Fibroblast of lung (primary cell): ENCODE results near the gene ABHD6. TPM values are rescaled to one million over a fixed set of nuclear protein-coding genes. Genes with fewer than 3 reads are reported as not detected.

Source experiments
- DNase-seq, 2 donors: peaks; one replicate each; pipeline versions ENCODE4 v3.0.0 to v3.0.0-alpha.2; 2010; ENCODE audit warnings: low read depth in 2 of 2
- H2AFZ ChIP-seq: 2 replicates; pipeline ENCODE4 v1.5.1; 2012; ENCODE audit warnings: low read length, control low read depth, inconsistent platforms
- H3K27ac ChIP-seq: 2 replicates; pipeline ENCODE4 v1.5.1; 2011; ENCODE audit warnings: low read length, control low read depth; ENCODE audit not compliant: insufficient read depth
- H3K27me3 ChIP-seq: 2 replicates; pipeline ENCODE4 v1.5.1; 2011; ENCODE audit warnings: mild to moderate bottlenecking, low read length; ENCODE audit not compliant: control insufficient read depth, insufficient read depth
- H3K36me3 ChIP-seq: 2 replicates; pipeline ENCODE4 v1.5.1; 2011; ENCODE audit warnings: low read length; ENCODE audit not compliant: control insufficient read depth, insufficient read depth
- H3K4me1 ChIP-seq: 2 replicates; pipeline ENCODE4 v1.5.1; 2011; ENCODE audit warnings: low read length; ENCODE audit not compliant: control insufficient read depth, insufficient read depth; ENCODE audit errors: extremely low read depth
- H3K4me2 ChIP-seq: 2 replicates; pipeline ENCODE4 v1.5.1; 2011; ENCODE audit warnings: low read length, control low read depth; ENCODE audit not compliant: insufficient read depth; ENCODE audit errors: extremely low read depth
- H3K4me3 ChIP-seq, 4 experiments: fragments of 200-600 bp in 1 of 4; sonication (generic) in 1 of 4; replicated peaks in 1 of 4; 2 replicates each; pipeline ENCODE4 v1.5.1; 2011 to 2016; ENCODE audit warnings: low read length in 4 of 4, low read depth in 3 of 4, mild to moderate bottlenecking in 3 of 4, control low read depth in 2 of 4, inconsistent platforms in 1 of 4, mixed read lengths in 1 of 4; ENCODE audit not compliant: insufficient read depth in 1 of 4; ENCODE audit errors: control extremely low read depth in 1 of 4
- H3K79me2 ChIP-seq: 2 replicates; pipeline ENCODE4 v1.5.1; 2012; ENCODE audit warnings: mild to moderate bottlenecking, low read length, inconsistent platforms; ENCODE audit not compliant: control insufficient read depth, insufficient read depth
- H3K9ac ChIP-seq: 2 replicates; pipeline ENCODE4 v1.5.1; 2011; ENCODE audit warnings: mild to moderate bottlenecking, low read length, control low read depth; ENCODE audit not compliant: insufficient read depth
- H3K9me3 ChIP-seq: 2 replicates; pipeline ENCODE4 v1.5.1; 2012; ENCODE audit warnings: low read depth, low read length; ENCODE audit not compliant: control insufficient read depth, insufficient read depth
- H4K20me1 ChIP-seq: 2 replicates; pipeline ENCODE4 v1.5.1; 2011; ENCODE audit warnings: low read length; ENCODE audit not compliant: control insufficient read depth, insufficient read depth; ENCODE audit errors: extremely low read depth
- CTCF ChIP-seq, 2 donors: IDR thresholded peaks in 1 of 2; conservative IDR thresholded peaks in 1 of 2; 1 replicate in 1 of 2; 2 replicates in 1 of 2; pipeline ENCODE4 v1.5.1; 2011 to 2012; ENCODE audit warnings: low read length in 2 of 2, control low read depth in 1 of 2, inconsistent platforms in 1 of 2, low read depth in 1 of 2, mild to moderate bottlenecking in 1 of 2
- EZH2 ChIP-seq: IDR thresholded peaks from 2 replicates; pipeline ENCODE4 v1.5.1; 2012; ENCODE audit warnings: low read length, control low read depth, mild to moderate bottlenecking; ENCODE audit errors: missing control alignments
- polyA plus RNA-seq, 2 donors: library from polyadenylated mRNA; depleted of rRNA in 1 of 2; stranded (reverse) in 1 of 2; unstranded in 1 of 2; fragments of >200 nt; gene quantifications; 2 replicates each; pipeline ENCODE4 v1.2.1, GENCODE V29; 2011 to 2012; ENCODE audit warnings: missing spikeins in 1 of 2
- total RNA-seq: library from RNA; depleted of rRNA; stranded (reverse); fragments of >200 nt; gene quantifications from 2 replicates; pipeline ENCODE4 v1.2.1, GENCODE V29; 2014

ABHD6 gene
- total and polyA plus RNA-seq, 2 donors (not counting 1 experiment from before 2014, with no cell fraction given), result 7.3 to 13.5 TPM

GRCh38 chr3:58307639-58308215 lies 70.1 kb downstream of the ABHD6 start:
- Histone ChIP-seq H3K4me1 (peaks cover 6% of the 10 kb centered on the region), H3K9me3 (no peaks in the 10 kb centered on the region), H3K4me2 (peak overlapping the region; percentile 67), H2AFZ (no peak overlapping the region), H3K27ac (peak overlapping the region; percentile 99), H3K27me3 (no peaks in the 10 kb centered on the region), H3K4me3 (peak overlapping the region; percentile 78 to 99 (median 98)), H4K20me1 (no peaks in the 10 kb centered on the region), H3K36me3 (peaks cover 8% of the 10 kb centered on the region), H3K9ac (peak overlapping the region; percentile 100), H3K79me2 (peaks cover 39% of the 10 kb centered on the region)
- peak; percentile 42 to 53 for TF ChIP-seq CTCF (conservative IDR thresholded peaks at IDR 0.05 in 1 of 2, IDR thresholded peaks at IDR 0.05 in 1 of 2; ENCODE audit: low read depth in 1 of 2, low read length in 2 of 2)
- TF ChIP-seq EZH2, result no peak
- peak; percentile 69 to 79 for DNase-seq

GRCh38 chr3:58308728-58309127 lies 71.1 kb downstream of the ABHD6 start:
- peak overlapping the region; percentile 67 for H3K4me2 ChIP-seq

GRCh38 chr3:58317811-58318210 lies 80.2 kb downstream of the ABHD6 start:
- Histone ChIP-seq H3K79me2 (no peaks in the 10 kb centered on the region), H2AFZ (no peak overlapping the region), H3K4me2 (no peak overlapping the region), H4K20me1 (no peaks in the 10 kb centered on the region), H3K9me3 (no peaks in the 10 kb centered on the region), H3K27ac (no peak overlapping the region), H3K9ac (no peak overlapping the region), H3K4me3 (no peak overlapping the region), H3K4me1 (no peaks in the 10 kb centered on the region), H3K27me3 (no peaks in the 10 kb centered on the region), H3K36me3 (peaks cover 5% of the 10 kb centered on the region)
- no peak for TF ChIP-seq CTCF (conservative IDR thresholded peaks at IDR 0.05 in 1 of 2, IDR thresholded peaks at IDR 0.05 in 1 of 2; ENCODE audit: low read depth in 1 of 2, low read length in 2 of 2)
- no peak for DNase-seq

More at GRCh38 chr3:58308728-58309127, 71.1 kb downstream of the ABHD6 start:
- H2AFZ ChIP-seq, result no peak overlapping the region
- no peak for TF ChIP-seq EZH2
- TF ChIP-seq CTCF (conservative IDR thresholded peaks at IDR 0.05 in 1 of 2, IDR thresholded peaks at IDR 0.05 in 1 of 2; ENCODE audit: low read depth in 1 of 2, low read length in 2 of 2), result no peak
- H3K9ac ChIP-seq, result no peak overlapping the region
- H3K9me3 ChIP-seq, result no peaks in the 10 kb centered on the region
- H3K4me1 ChIP-seq, result peaks cover 6% of the 10 kb centered on the region
- no peak overlapping the region for H3K27ac ChIP-seq
- no peaks in the 10 kb centered on the region for H4K20me1 ChIP-seq
- peaks cover 39% of the 10 kb centered on the region for H3K79me2 ChIP-seq
- H3K27me3 ChIP-seq, result no peaks in the 10 kb centered on the region
- peaks cover 10% of the 10 kb centered on the region for H3K36me3 ChIP-seq
- no peak overlapping the region for H3K4me3 ChIP-seq
- DNase-seq, result no peak
